Tibial nerve (tissue), 4 donors: ENCODE data around the gene AKNA. TPM values are rescaled to one million over a fixed set of nuclear protein-coding genes. Genes with fewer than 3 reads are reported as not detected.

ENCODE experiments used
- DNase-seq, 2 donors: peaks; one replicate each; pipeline ENCODE4 v3.0.0-alpha.2; 2019; ENCODE audit warnings: low spot score in 2 of 2
- H3K27ac ChIP-seq, 4 donors: fragments of 200-600 bp; sonication (generic) in 3 of 4; one replicate each; pipeline ENCODE4 v1.5.1; 2017 to 2019; ENCODE audit warnings: mild to moderate bottlenecking in 1 of 4
- H3K27me3 ChIP-seq, 2 donors: fragments of 200-600 bp; sonication (generic) in 1 of 2; one replicate each; pipeline versions ENCODE4 v1.5.1 to v1.6.0; 2017 to 2019
- H3K36me3 ChIP-seq, 3 donors: fragments of 200-600 bp; sonication (generic); one replicate each; pipeline ENCODE4 v1.5.1; 2018 to 2019
- H3K4me1 ChIP-seq, 4 donors: fragments of 200-600 bp; sonication (generic) in 3 of 4; one replicate each; pipeline ENCODE4 v1.5.1; 2017 to 2019
- H3K4me3 ChIP-seq, 4 donors: fragments of 200-600 bp; sonication (generic) in 3 of 4; one replicate each; pipeline ENCODE4 v1.5.1; 2017 to 2019; ENCODE audit warnings: mild to moderate bottlenecking in 1 of 4, moderate library complexity in 1 of 4
- H3K9me3 ChIP-seq, 4 donors: fragments of 200-600 bp; sonication (generic) in 3 of 4; one replicate each; pipeline ENCODE4 v1.5.1; 2017 to 2019
- CTCF ChIP-seq, 5 experiments: fragments of 200-600 bp in 3 of 5; fragments of 450-650 bp in 2 of 5; sonication (generic) in 3 of 5; IDR thresholded peaks; one replicate each; pipeline ENCODE4 v1.5.1; 2016 to 2019; ENCODE audit warnings: antibody characterized with exemption in 5 of 5, mild to moderate bottlenecking in 3 of 5, moderate library complexity in 2 of 5
- EP300 ChIP-seq, 2 donors: sonication (generic); formaldehyde crosslinking; IDR thresholded peaks; one replicate each; pipeline ENCODE4 v1.6.1; 2017; ENCODE audit warnings: antibody characterized with exemption in 2 of 2, mild to moderate bottlenecking in 1 of 2
- POLR2A ChIP-seq, 2 donors: fragments of 450-650 bp; IDR thresholded peaks; one replicate each; pipeline ENCODE4 v1.6.1; 2017; ENCODE audit warnings: antibody characterized with exemption in 2 of 2, mild to moderate bottlenecking in 2 of 2, moderate library complexity in 2 of 2
- WGBS, 2 donors: methylation state at CpG; one replicate each; pipeline ENCODE4 v1.1.5; 2018; 5-methylcytosine and 5-hydroxymethylcytosine counted together
- total RNA-seq, 4 donors: library from RNA; depleted of rRNA; stranded (reverse); fragments of >200 nt; gene quantifications; one replicate each; pipeline ENCODE4 v1.1.0, GENCODE V29; 2016

The AKNA gene
- total RNA-seq, 4 donors from 2014 or later = 23.6 to 42.2 (median 36.6) TPM

- TF ChIP-seq EP300 (IDR thresholded peaks at IDR 0.05) = no peak
- TF ChIP-seq POLR2A (IDR thresholded peaks at IDR 0.05) = no peak
- no peak for TF ChIP-seq CTCF (IDR thresholded peaks at IDR 0.05)
- Histone ChIP-seq H3K27me3 (no peaks in the 10 kb centered on the region), H3K4me3 (no peak overlapping the region), H3K9me3 (no peaks in the 10 kb centered on the region), H3K4me1 (peaks cover 0 to 5% (median 0%) of the 10 kb centered on the region in 4 donors), H3K36me3 (peaks cover 0 to 48% (median 0%) of the 10 kb centered on the region in 3 donors), H3K27ac (no peak overlapping the region)
- 84 to 89% methylated on average over 12 to 13 of the region's 13 CpGs for WGBS, 2 donors
- DNase-seq = peak in 1 of 2 donors; percentile 5
These were observed 98.7 kb downstream of the AKNA start for GRCh38 chr9:114289106-114289505.

GRCh38 chr9:114288193-114289091, 99.3 kb downstream of the AKNA start:
- TF ChIP-seq POLR2A (IDR thresholded peaks at IDR 0.05) = no peak
- no peak for TF ChIP-seq EP300 (IDR thresholded peaks at IDR 0.05)
- TF ChIP-seq CTCF (IDR thresholded peaks at IDR 0.05) = no peak
- Histone ChIP-seq H3K4me3 (no peak overlapping the region), H3K36me3 (peaks cover 0 to 48% (median 0%) of the 10 kb centered on the region in 3 donors), H3K4me1 (peaks cover 0 to 5% (median 0%) of the 10 kb centered on the region in 4 donors), H3K27me3 (no peaks in the 10 kb centered on the region), H3K27ac (peak overlapping the region in 1 of 4 donors; percentile 39), H3K9me3 (no peaks in the 10 kb centered on the region)
- WGBS, 2 donors = 61 to 67% methylated on average over 21 to 23 of the region's 23 CpGs
- DNase-seq = peak in 1 of 2 donors; percentile 11

DNA sequence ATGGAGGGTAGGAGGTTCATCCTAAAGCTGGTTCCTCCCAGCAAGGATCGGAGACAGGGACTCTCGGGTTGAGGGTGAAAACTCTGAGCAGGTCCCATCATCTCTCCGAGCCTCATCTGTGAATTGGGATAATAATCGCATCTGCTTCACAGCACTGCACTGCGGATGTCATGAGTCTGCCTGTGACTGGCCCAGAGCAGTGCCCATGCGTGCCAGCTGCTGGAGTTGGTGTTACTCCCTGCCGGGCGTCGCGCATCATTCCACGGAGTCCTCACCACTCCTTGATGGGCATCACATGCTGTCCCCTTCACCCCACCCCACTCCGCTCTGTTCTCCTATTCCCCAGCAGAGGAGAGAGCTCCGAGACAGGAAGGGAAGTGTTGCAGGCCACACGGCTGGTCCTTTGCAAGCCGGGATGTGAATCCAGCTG, 100.0 kb downstream of the AKNA start:
- WGBS, 2 donors = 78 to 84% methylated on average over 14 to 15 of the region's 15 CpGs
- TF ChIP-seq EP300 (IDR thresholded peaks at IDR 0.05) = no peak
- TF ChIP-seq CTCF (IDR thresholded peaks at IDR 0.05) = no peak
- TF ChIP-seq POLR2A (IDR thresholded peaks at IDR 0.05) = no peak
- no peaks in the 10 kb centered on the region for H3K9me3 ChIP-seq
- peaks cover 0 to 43% (median 0%) of the 10 kb centered on the region in 3 donors for H3K36me3 ChIP-seq
- H3K4me1 ChIP-seq = peaks cover 0 to 5% (median 0%) of the 10 kb centered on the region in 4 donors
- no peaks in the 10 kb centered on the region for H3K27me3 ChIP-seq
- peak in 1 of 2 donors; percentile 5 for DNase-seq
- H3K27ac ChIP-seq = peak overlapping the region in 1 of 4 donors; percentile 39
- H3K4me3 ChIP-seq = no peak overlapping the region

- H3K36me3 ChIP-seq = peaks cover 0 to 37% (median 0%) of the 10 kb centered on the region in 3 donors
- H3K9me3 ChIP-seq = no peaks in the 10 kb centered on the region
- H3K4me1 ChIP-seq = peaks cover 0 to 5% (median 0%) of the 10 kb centered on the region in 4 donors
- TF ChIP-seq CTCF (IDR thresholded peaks at IDR 0.05) = no peak
- TF ChIP-seq POLR2A (IDR thresholded peaks at IDR 0.05) = no peak
- TF ChIP-seq EP300 (IDR thresholded peaks at IDR 0.05) = no peak
- no peaks in the 10 kb centered on the region for H3K27me3 ChIP-seq
- WGBS, 2 donors = 81 to 85% methylated on average over 16 of the region's 16 CpGs
- H3K27ac ChIP-seq = peak overlapping the region in 1 of 4 donors; percentile 39
- DNase-seq = peak in 1 of 2 donors; percentile 5
- H3K4me3 ChIP-seq = no peak overlapping the region
These were observed 100.6 kb downstream of the AKNA start for GRCh38 chr9:114287001-114287762.
